Activated T-cell treated with anti-CD3 and anti-CD28 coated beads, Interleukin-2, amount 50 U/mL, for 24 hours (primary cell): ENCODE results near the gene MACROH2A2.
"Not testable (repeated sequence)": the region's sequence is repeated elsewhere in the genome, so short reads cannot be mapped to it uniquely, and the experiment has no call there.

ENCODE experiments used
- DNase-seq: peaks from one replicate; pipeline ENCODE4 v3.0.0-alpha.2; 2020
- H3K27ac Mint-ChIP-seq: 2 replicates; pipeline ENCODE4 v1.8.0; 2020; ENCODE audit warnings: mild to moderate bottlenecking, mixed read lengths
- H3K27me3 Mint-ChIP-seq: 2 replicates; pipeline ENCODE4 v1.8.0; 2020; ENCODE audit warnings: mixed read lengths
- H3K36me3 Mint-ChIP-seq: 2 replicates; pipeline ENCODE4 v1.8.0; 2020; ENCODE audit warnings: low read depth, mixed read lengths
- H3K4me1 Mint-ChIP-seq: 2 replicates; pipeline ENCODE4 v1.8.0; 2020; ENCODE audit warnings: low read depth, mixed read lengths
- H3K4me3 Mint-ChIP-seq: 2 replicates; pipeline ENCODE4 v1.8.0; 2020; ENCODE audit warnings: mild to moderate bottlenecking, moderate library complexity, mixed read lengths
- H3K9me3 Mint-ChIP-seq: 2 replicates; pipeline ENCODE4 v1.8.0; 2020; ENCODE audit warnings: mixed read lengths

MACROH2A2 gene

GRCh38 chr10:70139151-70139996 lies 86.7 kb downstream of the MACROH2A2 start:
- H3K4me1 Mint-ChIP-seq, result peaks cover 22% of the 10 kb centered on the region
- H3K4me3 Mint-ChIP-seq, result no peak overlapping the region
- H3K36me3 Mint-ChIP-seq, result peaks cover 29% of the 10 kb centered on the region
- no peak for DNase-seq
- no peaks in the 10 kb centered on the region for H3K9me3 Mint-ChIP-seq
- H3K27me3 Mint-ChIP-seq, result no peaks in the 10 kb centered on the region
- peak overlapping the region; percentile 4 for H3K27ac Mint-ChIP-seq

GRCh38 chr10:70139997-70140250 lies 87.3 kb downstream of the MACROH2A2 start:
- Mint-ChIP-seq H3K4me3 (no peak overlapping the region), H3K27ac (no peak overlapping the region), H3K27me3 (no peaks in the 10 kb centered on the region), H3K36me3 (peaks cover 29% of the 10 kb centered on the region), H3K9me3 (no peaks in the 10 kb centered on the region), H3K4me1 (peaks cover 26% of the 10 kb centered on the region)
- DNase-seq, result no peak

- Mint-ChIP-seq H3K27ac (no peak overlapping the region), H3K4me1 (peaks cover 27% of the 10 kb centered on the region), H3K9me3 (no peaks in the 10 kb centered on the region), H3K36me3 (peaks cover 29% of the 10 kb centered on the region), H3K27me3 (no peaks in the 10 kb centered on the region), H3K4me3 (no peak overlapping the region)
- DNase-seq, result no peak
Measured at GRCh38 chr10:70140297-70140696, 87.7 kb downstream of the MACROH2A2 start.

- Mint-ChIP-seq H3K27ac (no peak overlapping the region), H3K36me3 (peaks cover 41% of the 10 kb centered on the region), H3K4me3 (no peak overlapping the region), H3K9me3 (no peaks in the 10 kb centered on the region), H3K27me3 (no peaks in the 10 kb centered on the region), H3K4me1 (peaks cover 35% of the 10 kb centered on the region)
- no peak for DNase-seq
Measured at GRCh38 chr10:70142555-70142954, 89.9 kb downstream of the MACROH2A2 start.

GRCh38 chr10:70144372-70145110 lies 91.9 kb downstream of the MACROH2A2 start:
- peaks cover 48% of the 10 kb centered on the region for H3K36me3 Mint-ChIP-seq
- peaks cover 38% of the 10 kb centered on the region for H3K4me1 Mint-ChIP-seq
- H3K9me3 Mint-ChIP-seq, result no peaks in the 10 kb centered on the region
- peak overlapping the region; percentile 88 for H3K4me3 Mint-ChIP-seq
- DNase-seq, result no peak
- H3K27me3 Mint-ChIP-seq, result no peaks in the 10 kb centered on the region
- peak overlapping the region; percentile 82 for H3K27ac Mint-ChIP-seq

GRCh38 chr10:70145166-70145665 lies 92.6 kb downstream of the MACROH2A2 start:
- Mint-ChIP-seq H3K36me3 (peaks cover 49% of the 10 kb centered on the region), H3K9me3 (no peaks in the 10 kb centered on the region), H3K27me3 (no peaks in the 10 kb centered on the region), H3K4me1 (peaks cover 38% of the 10 kb centered on the region), H3K27ac (peak overlapping the region; percentile 82), H3K4me3 (peak overlapping the region; percentile 88)
- DNase-seq, result no peak

GRCh38 chr10:70145666-70146488 lies 93.2 kb downstream of the MACROH2A2 start:
- Mint-ChIP-seq H3K36me3 (peaks cover 49% of the 10 kb centered on the region), H3K9me3 (no peaks in the 10 kb centered on the region), H3K27ac (peak overlapping the region; percentile 96), H3K27me3 (no peaks in the 10 kb centered on the region), H3K4me3 (peak overlapping the region; percentile 88), H3K4me1 (peaks cover 38% of the 10 kb centered on the region)
- DNase-seq, result peak; percentile 85

- peak; percentile 92 for DNase-seq
- peaks cover 39% of the 10 kb centered on the region for H3K4me1 Mint-ChIP-seq
- peak within 1 kb of the TSS; percentile 96 for H3K27ac Mint-ChIP-seq
- no peaks in the 10 kb centered on the region for H3K9me3 Mint-ChIP-seq
- H3K27me3 Mint-ChIP-seq, result no peaks in the 10 kb centered on the region
- peaks cover 57% of the 10 kb centered on the region for H3K36me3 Mint-ChIP-seq
- peak within 1 kb of the TSS; percentile 88 for H3K4me3 Mint-ChIP-seq
Measured at GRCh38 chr10:70146489-70147258, 94.0 kb downstream of the MACROH2A2 start, which contains the start of gene TYSND1. Gene TYSND1, minus strand, starts transcription at chr10:70146700. Its CDS starts 114 bp downstream, at chr10:70146586.

- peaks cover 63% of the 10 kb centered on the region for H3K36me3 Mint-ChIP-seq
- no peak for DNase-seq
- H3K27me3 Mint-ChIP-seq, result no peaks in the 10 kb centered on the region
- H3K4me1 Mint-ChIP-seq, result peaks cover 41% of the 10 kb centered on the region
- H3K4me3 Mint-ChIP-seq, result peak overlapping the region; percentile 88
- H3K27ac Mint-ChIP-seq, result peak overlapping the region; percentile 96
- H3K9me3 Mint-ChIP-seq, result no peaks in the 10 kb centered on the region
Measured at GRCh38 chr10:70147259-70147625, 94.6 kb downstream of the MACROH2A2 start.

- no peak for DNase-seq
- Mint-ChIP-seq H3K9me3 (no peaks in the 10 kb centered on the region), H3K27ac (peak overlapping the region; percentile 59), H3K4me3 (no peak overlapping the region), H3K36me3 (peaks cover 68% of the 10 kb centered on the region), H3K4me1 (peaks cover 34% of the 10 kb centered on the region), H3K27me3 (no peaks in the 10 kb centered on the region)
Measured at GRCh38 chr10:70148516-70148915, 95.9 kb downstream of the MACROH2A2 start.

- peaks cover 96% of the 10 kb centered on the region for H3K36me3 Mint-ChIP-seq
- H3K27me3 Mint-ChIP-seq, result no peaks in the 10 kb centered on the region
- no peaks in the 10 kb centered on the region for H3K9me3 Mint-ChIP-seq
- DNase-seq, result no peak
- no peak overlapping the region for H3K4me3 Mint-ChIP-seq
- H3K4me1 Mint-ChIP-seq, result peaks cover 31% of the 10 kb centered on the region
- peak overlapping the region; percentile 71 for H3K27ac Mint-ChIP-seq
Measured at GRCh38 chr10:70155255-70155838, 102.7 kb downstream of the MACROH2A2 start.

GRCh38 chr10:70158113-70158512 lies 105.5 kb downstream of the MACROH2A2 start:
- H3K36me3 Mint-ChIP-seq, result peaks cover 93% of the 10 kb centered on the region
- peak overlapping the region; percentile 29 for H3K27ac Mint-ChIP-seq
- no peaks in the 10 kb centered on the region for H3K27me3 Mint-ChIP-seq

GRCh38 chr10:70159366-70159765 lies 106.7 kb downstream of the MACROH2A2 start:
- H3K27ac Mint-ChIP-seq, H3K27me3 Mint-ChIP-seq: not testable (repeated sequence)

More at GRCh38 chr10:70158113-70158512, 105.5 kb downstream of the MACROH2A2 start:
- Mint-ChIP-seq H3K4me1 (peaks cover 50% of the 10 kb centered on the region), H3K4me3 (no peak overlapping the region), H3K9me3 (no peaks in the 10 kb centered on the region)
- DNase-seq, result no peak

More at GRCh38 chr10:70159366-70159765, 106.7 kb downstream of the MACROH2A2 start:
- not testable (repeated sequence) for H3K4me3 Mint-ChIP-seq, H3K9me3 Mint-ChIP-seq, DNase-seq
- Mint-ChIP-seq H3K36me3 (peaks cover 92% of the 10 kb centered on the region), H3K4me1 (peaks cover 61% of the 10 kb centered on the region)
